Mucosa of stomach (tissue), 1 donor: ENCODE data around the gene CCDC80.

Source experiments
- H3K27me3 ChIP-seq: one replicate; pipeline ENCODE4 v1.7.0; 2013; ENCODE audit warnings: mild to moderate bottlenecking, low read length; ENCODE audit not compliant: control insufficient read depth, insufficient read depth
- H3K36me3 ChIP-seq: one replicate; pipeline ENCODE4 v1.7.0; 2013; ENCODE audit warnings: low read length; ENCODE audit not compliant: control insufficient read depth, insufficient read depth
- H3K4me1 ChIP-seq: one replicate; pipeline ENCODE4 v1.7.0; 2013; ENCODE audit warnings: mild to moderate bottlenecking, low read length; ENCODE audit not compliant: control insufficient read depth, insufficient read depth
- H3K4me3 ChIP-seq: one replicate; pipeline ENCODE4 v1.7.0; 2013; ENCODE audit warnings: low read length
- H3K9ac ChIP-seq: one replicate; pipeline ENCODE4 v1.7.0; 2013; ENCODE audit warnings: mild to moderate bottlenecking, low read length, moderate library complexity
- H3K9me3 ChIP-seq: one replicate; pipeline ENCODE4 v1.7.0; 2013; ENCODE audit warnings: mild to moderate bottlenecking, low read length, moderate library complexity; ENCODE audit not compliant: control insufficient read depth
- donor health status: Pancreatic carcinoma.

Gene CCDC80

GRCh38 chr3:112602217-112602838 is 38.6 kb downstream of the CCDC80 start:
- Histone ChIP-seq H3K36me3 (no peaks in the 10 kb centered on the region), H3K27me3 (no peaks in the 10 kb centered on the region), H3K9me3 (no peaks in the 10 kb centered on the region), H3K4me3 (no peak overlapping the region), H3K4me1 (no peaks in the 10 kb centered on the region), H3K9ac (no peak overlapping the region)

DNA sequence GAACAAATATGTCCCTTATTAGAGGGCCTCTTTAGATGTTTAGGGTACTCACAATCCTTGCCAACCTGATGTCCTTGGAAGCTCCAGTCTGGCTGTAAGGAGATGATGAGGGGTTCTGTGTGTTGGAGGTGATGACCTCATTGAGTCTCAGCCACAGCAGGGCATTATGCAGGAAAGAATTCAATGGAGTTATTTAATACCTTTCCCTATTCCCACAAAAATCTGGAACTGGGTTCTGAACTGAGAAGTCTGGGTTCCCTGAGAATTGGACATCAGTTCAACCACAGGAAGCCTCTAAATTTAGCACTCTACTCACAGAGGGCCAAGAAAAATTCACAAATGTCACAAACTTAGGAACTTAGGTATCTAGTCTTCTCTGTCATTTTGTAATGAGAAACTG is 42.2 kb downstream of the CCDC80 start:
- Histone ChIP-seq H3K9me3 (no peaks in the 10 kb centered on the region), H3K36me3 (no peaks in the 10 kb centered on the region), H3K9ac (no peak overlapping the region), H3K27me3 (no peaks in the 10 kb centered on the region), H3K4me3 (no peak overlapping the region), H3K4me1 (no peaks in the 10 kb centered on the region)

DNA sequence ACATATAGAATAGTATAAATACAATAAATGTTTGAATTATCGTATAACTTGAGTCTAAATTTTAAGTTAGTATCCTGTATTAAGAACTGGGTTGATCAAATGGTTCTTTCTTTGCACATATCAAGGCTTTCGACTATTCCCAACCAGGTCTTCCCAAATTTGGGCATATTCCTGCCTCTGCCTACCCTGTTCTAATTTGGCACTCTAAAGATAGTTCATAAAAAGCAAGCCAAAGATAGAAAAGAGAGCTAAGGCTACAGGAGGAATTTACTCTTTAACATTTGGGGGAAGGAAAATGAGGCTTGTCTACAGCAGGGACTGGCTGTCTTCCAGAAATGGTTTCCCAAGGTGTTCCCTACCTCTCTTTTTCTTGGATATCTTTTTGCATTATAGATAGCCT is 43.0 kb downstream of the CCDC80 start:
- H3K36me3 ChIP-seq, result no peaks in the 10 kb centered on the region
- H3K9me3 ChIP-seq, result no peaks in the 10 kb centered on the region
- H3K4me1 ChIP-seq, result no peaks in the 10 kb centered on the region
- no peak overlapping the region for H3K4me3 ChIP-seq
- H3K9ac ChIP-seq, result no peak overlapping the region
- H3K27me3 ChIP-seq, result no peaks in the 10 kb centered on the region

DNA sequence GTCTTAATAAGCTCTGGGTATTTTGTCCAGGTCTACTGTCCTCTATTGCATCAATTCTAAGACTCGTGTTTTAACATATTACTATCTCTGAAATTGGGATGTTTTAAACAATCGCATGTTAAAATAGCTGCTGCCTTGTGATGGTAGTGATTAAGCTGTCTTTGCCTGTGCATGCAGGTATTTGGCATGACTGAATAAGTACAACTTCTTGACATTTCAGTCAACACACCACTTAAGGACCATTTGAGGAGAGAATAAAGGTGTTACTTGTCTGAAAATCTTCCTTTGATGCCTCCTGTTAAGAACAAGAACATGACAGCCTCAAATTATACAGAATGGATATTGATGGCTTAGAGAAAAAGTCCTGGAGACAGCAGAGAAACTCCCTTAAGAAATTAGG is 46.1 kb downstream of the CCDC80 start:
- no peak overlapping the region for H3K9ac ChIP-seq
- no peaks in the 10 kb centered on the region for H3K27me3 ChIP-seq
- no peaks in the 10 kb centered on the region for H3K4me1 ChIP-seq
- no peaks in the 10 kb centered on the region for H3K9me3 ChIP-seq
- H3K4me3 ChIP-seq, result no peak overlapping the region
- H3K36me3 ChIP-seq, result peaks cover 4% of the 10 kb centered on the region

- no peaks in the 10 kb centered on the region for H3K9me3 ChIP-seq
- H3K36me3 ChIP-seq, result peaks cover 4% of the 10 kb centered on the region
- no peak overlapping the region for H3K9ac ChIP-seq
- no peaks in the 10 kb centered on the region for H3K4me1 ChIP-seq
- H3K4me3 ChIP-seq, result no peak overlapping the region
- H3K27me3 ChIP-seq, result no peaks in the 10 kb centered on the region
Measured at GRCh38 chr3:112593258-112593657, 47.7 kb downstream of the CCDC80 start.

DNA sequence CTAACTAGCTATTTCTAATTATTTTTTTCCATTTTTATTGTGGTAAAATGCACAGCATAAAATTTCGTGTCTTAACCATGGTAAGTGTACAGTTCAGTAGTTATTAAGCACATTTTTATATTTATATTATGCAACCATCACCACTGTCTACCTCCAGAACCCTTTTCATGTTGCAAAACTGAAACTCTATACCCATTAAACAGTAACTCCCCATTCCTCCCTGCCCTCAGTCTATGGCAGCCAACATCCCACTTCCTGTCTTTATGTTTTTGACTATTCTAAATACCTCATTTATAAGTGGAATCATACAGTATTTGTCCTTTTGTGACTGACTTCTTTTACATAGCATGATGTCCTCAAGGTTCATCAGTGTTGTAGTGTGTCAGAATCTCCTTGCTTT is 53.6 kb downstream of the CCDC80 start:
- Histone ChIP-seq H3K4me3 (no peak overlapping the region), H3K9ac (no peak overlapping the region), H3K4me1 (no peaks in the 10 kb centered on the region), H3K9me3 (no peaks in the 10 kb centered on the region), H3K36me3 (peaks cover 4% of the 10 kb centered on the region), H3K27me3 (no peaks in the 10 kb centered on the region)

GRCh38 chr3:112585782-112586181 is 55.2 kb downstream of the CCDC80 start:
- no peak overlapping the region for H3K9ac ChIP-seq
- no peaks in the 10 kb centered on the region for H3K4me1 ChIP-seq
- no peaks in the 10 kb centered on the region for H3K27me3 ChIP-seq
- H3K9me3 ChIP-seq, result no peaks in the 10 kb centered on the region
- H3K36me3 ChIP-seq, result peaks cover 4% of the 10 kb centered on the region
- no peak overlapping the region for H3K4me3 ChIP-seq

DNA sequence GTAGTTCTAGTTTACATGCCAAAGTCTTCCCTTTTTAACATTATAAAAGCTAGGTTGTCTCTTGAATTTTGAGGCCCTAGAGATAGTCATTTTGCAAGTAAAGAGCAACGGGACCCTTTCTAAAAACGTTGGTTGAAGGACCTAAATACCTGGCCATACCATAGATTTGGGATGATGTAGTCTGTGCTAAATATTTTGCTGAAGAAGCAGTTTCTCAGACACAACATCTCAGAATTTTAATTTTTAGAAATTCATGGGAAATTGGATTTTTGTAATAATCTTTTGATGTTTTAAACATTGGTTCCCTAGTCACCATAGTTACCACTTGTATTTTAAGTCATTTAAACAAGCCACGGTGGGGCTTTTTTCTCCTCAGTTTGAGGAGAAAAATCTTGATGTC is 57.8 kb downstream of the CCDC80 start:
- Histone ChIP-seq H3K36me3 (no peaks in the 10 kb centered on the region), H3K4me3 (no peak overlapping the region), H3K9ac (no peak overlapping the region), H3K27me3 (no peaks in the 10 kb centered on the region), H3K9me3 (no peaks in the 10 kb centered on the region), H3K4me1 (no peaks in the 10 kb centered on the region)

DNA sequence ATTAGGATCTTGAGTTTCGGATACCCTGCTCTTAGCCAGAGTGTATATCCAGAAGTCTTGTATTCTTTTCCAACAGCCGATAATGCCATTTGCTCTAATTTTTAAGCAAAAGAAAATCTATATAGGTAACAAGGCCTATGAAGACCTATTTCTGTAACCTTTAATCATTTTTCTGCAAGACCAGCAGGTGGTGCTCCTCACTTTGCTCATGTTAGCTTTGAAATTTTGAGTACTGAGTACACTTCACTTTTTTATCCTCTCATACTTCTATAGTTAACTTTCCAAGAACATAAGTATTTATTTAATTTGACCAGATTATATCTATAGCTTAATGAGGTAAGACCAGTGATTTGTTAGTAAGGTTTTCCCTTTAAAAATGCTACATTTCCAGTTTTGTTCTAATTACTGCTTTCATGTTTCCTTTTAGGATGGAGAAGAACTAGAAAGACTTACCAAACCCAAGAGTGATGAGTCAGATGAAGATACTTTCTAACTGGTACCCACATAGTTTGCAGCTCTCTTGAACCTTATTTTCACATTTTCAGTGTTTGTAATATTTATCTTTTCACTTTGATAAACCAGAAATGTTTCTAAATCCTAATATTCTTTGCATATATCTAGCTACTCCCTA is 58.6 kb downstream of the CCDC80 start:
- H3K36me3 ChIP-seq, result no peaks in the 10 kb centered on the region
- no peak overlapping the region for H3K4me3 ChIP-seq
- no peak overlapping the region for H3K9ac ChIP-seq
- no peaks in the 10 kb centered on the region for H3K9me3 ChIP-seq
- no peaks in the 10 kb centered on the region for H3K27me3 ChIP-seq
- no peaks in the 10 kb centered on the region for H3K4me1 ChIP-seq

GRCh38 chr3:112579697-112580096 is 61.2 kb downstream of the CCDC80 start:
- H3K9ac ChIP-seq, result no peak overlapping the region
- no peaks in the 10 kb centered on the region for H3K4me1 ChIP-seq
- no peaks in the 10 kb centered on the region for H3K36me3 ChIP-seq

GRCh38 chr3:112579232-112579631 is 61.7 kb downstream of the CCDC80 start:
- Histone ChIP-seq H3K9ac (no peak overlapping the region), H3K4me1 (no peaks in the 10 kb centered on the region), H3K36me3 (no peaks in the 10 kb centered on the region), H3K9me3 (no peaks in the 10 kb centered on the region), H3K4me3 (no peak overlapping the region), H3K27me3 (no peaks in the 10 kb centered on the region)

More at GRCh38 chr3:112579697-112580096, 61.2 kb downstream of the CCDC80 start:
- Histone ChIP-seq H3K9me3 (no peaks in the 10 kb centered on the region), H3K4me3 (no peak overlapping the region), H3K27me3 (no peaks in the 10 kb centered on the region)

GRCh38 chr3:112572701-112573100 is 68.2 kb downstream of the CCDC80 start:
- Histone ChIP-seq H3K4me1 (no peaks in the 10 kb centered on the region), H3K4me3 (no peak overlapping the region), H3K9me3 (no peaks in the 10 kb centered on the region), H3K36me3 (no peaks in the 10 kb centered on the region), H3K27me3 (no peaks in the 10 kb centered on the region), H3K9ac (no peak overlapping the region)

DNA sequence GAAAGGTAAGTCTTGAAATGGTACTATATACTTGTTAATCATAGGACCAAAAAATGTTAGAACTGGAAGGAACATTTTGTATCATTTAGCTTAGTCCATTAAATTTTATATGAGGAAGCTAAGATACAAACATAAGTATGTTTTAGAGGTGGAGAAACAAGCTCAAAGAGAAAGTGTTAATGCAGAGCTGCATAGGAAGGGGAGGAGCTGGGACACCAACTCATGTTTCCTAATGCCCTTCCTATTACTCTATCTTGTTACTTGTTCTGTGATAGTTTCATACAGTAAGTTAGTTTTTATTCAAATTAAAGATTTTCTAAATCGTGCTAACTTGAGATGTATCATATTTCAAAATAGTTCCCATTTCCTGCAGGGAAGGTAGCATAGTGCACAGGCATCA is 71.7 kb downstream of the CCDC80 start:
- no peaks in the 10 kb centered on the region for H3K27me3 ChIP-seq
- H3K9ac ChIP-seq, result no peak overlapping the region
- H3K36me3 ChIP-seq, result no peaks in the 10 kb centered on the region
- no peaks in the 10 kb centered on the region for H3K4me1 ChIP-seq
- no peaks in the 10 kb centered on the region for H3K9me3 ChIP-seq
- H3K4me3 ChIP-seq, result no peak overlapping the region
